ENCODE data around the gene THBS3. TPM values are rescaled to one million over a fixed set of nuclear protein-coding genes. Genes with fewer than 3 reads are reported as not detected.
A peak's percentile ranks its signal among the peaks of the same experiment; 100 is the strongest.

THBS3 gene
- total and polyA plus RNA-seq, 2 of the 13 experiments (the other 11 are each of a cell fraction or from before 2014, with no cell fraction given): 0.86 to 3.6 TPM

DNA sequence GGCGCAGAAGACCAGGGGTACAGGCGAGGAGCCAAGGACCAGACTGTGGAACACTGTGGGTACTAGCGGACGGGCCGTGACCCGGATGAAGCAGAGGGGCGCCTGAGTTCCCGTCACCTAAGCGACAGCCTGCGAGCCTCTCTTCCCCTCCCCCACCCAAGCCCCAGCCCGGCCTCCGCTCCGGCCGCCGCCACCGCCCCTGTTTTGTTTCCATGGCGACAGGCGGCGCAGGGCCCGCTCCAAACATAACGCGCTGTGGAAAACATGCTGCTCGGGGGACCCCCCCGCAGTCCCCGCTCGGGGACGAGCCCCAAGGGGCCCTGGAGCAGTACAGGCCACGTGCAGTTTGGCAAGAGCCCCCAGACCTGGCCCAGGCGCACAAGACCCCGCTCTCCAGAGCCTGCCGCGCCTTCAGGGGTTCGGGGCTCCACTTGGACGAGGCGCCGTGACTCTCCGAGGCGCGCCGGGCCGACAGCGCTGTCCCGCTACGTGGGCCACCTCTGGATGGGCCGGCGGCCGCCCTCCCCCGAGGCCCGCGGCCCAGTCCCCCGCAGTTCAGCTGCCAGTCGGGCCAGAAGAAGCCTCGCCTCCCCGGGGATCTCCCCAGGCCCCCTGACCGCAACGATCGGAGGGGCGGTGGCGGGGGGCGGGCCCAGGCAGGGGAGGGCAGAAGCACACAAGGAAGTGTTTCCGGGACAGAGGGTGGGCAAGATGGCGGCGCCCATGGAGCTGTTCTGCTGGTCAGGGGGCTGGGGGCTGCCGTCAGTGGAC, 1.0 kb upstream of the THBS3 start, which contains the start of gene MTX1 (continued):
- TF ChIP-seq, protein P1, sequence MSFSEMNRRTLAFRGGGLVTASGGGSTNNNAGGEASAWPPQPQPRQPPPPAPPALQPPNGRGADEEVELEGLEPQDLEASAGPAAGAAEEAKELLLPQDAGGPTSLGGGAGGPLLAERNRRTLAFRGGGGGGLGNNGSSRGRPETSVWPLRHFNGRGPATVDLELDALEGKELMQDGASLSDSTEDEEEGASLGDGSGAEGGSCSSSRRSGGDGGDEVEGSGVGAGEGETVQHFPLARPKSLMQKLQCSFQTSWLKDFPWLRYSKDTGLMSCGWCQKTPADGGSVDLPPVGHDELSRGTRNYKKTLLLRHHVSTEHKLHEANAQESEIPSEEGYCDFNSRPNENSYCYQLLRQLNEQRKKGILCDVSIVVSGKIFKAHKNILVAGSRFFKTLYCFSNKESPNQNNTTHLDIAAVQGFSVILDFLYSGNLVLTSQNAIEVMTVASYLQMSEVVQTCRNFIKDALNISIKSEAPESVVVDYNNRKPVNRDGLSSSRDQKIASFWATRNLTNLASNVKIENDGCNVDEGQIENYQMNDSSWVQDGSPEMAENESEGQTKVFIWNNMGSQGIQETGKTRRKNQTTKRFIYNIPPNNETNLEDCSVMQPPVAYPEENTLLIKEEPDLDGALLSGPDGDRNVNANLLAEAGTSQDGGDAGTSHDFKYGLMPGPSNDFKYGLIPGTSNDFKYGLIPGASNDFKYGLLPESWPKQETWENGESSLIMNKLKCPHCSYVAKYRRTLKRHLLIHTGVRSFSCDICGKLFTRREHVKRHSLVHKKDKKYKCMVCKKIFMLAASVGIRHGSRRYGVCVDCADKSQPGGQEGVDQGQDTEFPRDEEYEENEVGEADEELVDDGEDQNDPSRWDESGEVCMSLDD (CRISPR knock-in tag; IDR thresholded peaks at IDR 0.05; ENCODE audit: borderline replicate concordance): 0 out of 2 replicates have a peak, but pooled peaks have one; percentile 50
- TF ChIP-seq TGIF2 (CRISPR knock-in tag; IDR thresholded peaks at IDR 0.05): peak; percentile 64; the same call in 1 of the 2 replicates
- TF ChIP-seq BRCA1 (CRISPR knock-in tag; IDR thresholded peaks at IDR 0.05): no peak
- TF ChIP-seq ZNF709 (CRISPR knock-in tag; IDR thresholded peaks at IDR 0.05): no peak
- TF ChIP-seq HCFC1 (IDR thresholded peaks at IDR 0.05; ENCODE audit: low read depth, low read length): peak; percentile 47
- TF ChIP-seq, protein P2, sequence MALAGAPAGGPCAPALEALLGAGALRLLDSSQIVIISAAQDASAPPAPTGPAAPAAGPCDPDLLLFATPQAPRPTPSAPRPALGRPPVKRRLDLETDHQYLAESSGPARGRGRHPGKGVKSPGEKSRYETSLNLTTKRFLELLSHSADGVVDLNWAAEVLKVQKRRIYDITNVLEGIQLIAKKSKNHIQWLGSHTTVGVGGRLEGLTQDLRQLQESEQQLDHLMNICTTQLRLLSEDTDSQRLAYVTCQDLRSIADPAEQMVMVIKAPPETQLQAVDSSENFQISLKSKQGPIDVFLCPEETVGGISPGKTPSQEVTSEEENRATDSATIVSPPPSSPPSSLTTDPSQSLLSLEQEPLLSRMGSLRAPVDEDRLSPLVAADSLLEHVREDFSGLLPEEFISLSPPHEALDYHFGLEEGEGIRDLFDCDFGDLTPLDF (CRISPR knock-in tag; IDR thresholded peaks at IDR 0.05): no peak
- no peak for TF ChIP-seq ZEB1 (IDR thresholded peaks at IDR 0.05; ENCODE audit: insufficient replicate concordance, low read depth)
- TF ChIP-seq, protein P3, sequence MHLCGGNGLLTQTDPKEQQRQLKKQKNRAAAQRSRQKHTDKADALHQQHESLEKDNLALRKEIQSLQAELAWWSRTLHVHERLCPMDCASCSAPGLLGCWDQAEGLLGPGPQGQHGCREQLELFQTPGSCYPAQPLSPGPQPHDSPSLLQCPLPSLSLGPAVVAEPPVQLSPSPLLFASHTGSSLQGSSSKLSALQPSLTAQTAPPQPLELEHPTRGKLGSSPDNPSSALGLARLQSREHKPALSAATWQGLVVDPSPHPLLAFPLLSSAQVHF (CRISPR knock-in tag; IDR thresholded peaks at IDR 0.05): no peak
- no peak for TF ChIP-seq CCAR2 (optimal IDR thresholded peaks at IDR 0.05; ENCODE audit: low read depth, low read length)
- TF ChIP-seq RBFOX2 (IDR thresholded peaks at IDR 0.05; ENCODE audit: low read depth, low read length): peak; percentile 78
- peak; percentile 15 to 47; a peak in 1 of 4 replicates for TF ChIP-seq KLF16 (CRISPR knock-in tag; IDR thresholded peaks at IDR 0.05)
- TF ChIP-seq DNMT1 (CRISPR knock-in tag; IDR thresholded peaks at IDR 0.05): 0 out of 2 replicates have a peak, but pooled peaks have one; percentile 42
- TF ChIP-seq, protein P4, sequence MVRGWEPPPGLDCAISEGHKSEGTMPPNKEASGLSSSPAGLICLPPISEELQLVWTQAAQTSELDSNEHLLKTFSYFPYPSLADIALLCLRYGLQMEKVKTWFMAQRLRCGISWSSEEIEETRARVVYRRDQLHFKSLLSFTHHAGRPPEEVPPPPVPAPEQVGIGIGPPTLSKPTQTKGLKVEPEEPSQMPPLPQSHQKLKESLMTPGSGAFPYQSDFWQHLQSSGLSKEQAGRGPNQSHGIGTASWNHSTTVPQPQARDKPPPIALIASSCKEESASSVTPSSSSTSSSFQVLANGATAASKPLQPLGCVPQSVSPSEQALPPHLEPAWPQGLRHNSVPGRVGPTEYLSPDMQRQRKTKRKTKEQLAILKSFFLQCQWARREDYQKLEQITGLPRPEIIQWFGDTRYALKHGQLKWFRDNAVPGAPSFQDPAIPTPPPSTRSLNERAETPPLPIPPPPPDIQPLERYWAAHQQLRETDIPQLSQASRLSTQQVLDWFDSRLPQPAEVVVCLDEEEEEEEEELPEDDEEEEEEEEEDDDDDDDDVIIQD (CRISPR knock-in tag; IDR thresholded peaks at IDR 0.05; ENCODE audit: low read depth): no peak
- TF ChIP-seq NAIF1 (CRISPR knock-in tag; IDR thresholded peaks at IDR 0.05; ENCODE audit: borderline replicate concordance): no peak
- TF ChIP-seq TCF7L2 (IDR thresholded peaks at IDR 0.05; ENCODE audit: low read depth, low read length): no peak
- no peak for TF ChIP-seq ZNF296 (CRISPR knock-in tag; conservative IDR thresholded peaks at IDR 0.05)
- TF ChIP-seq NFE2L2 (IDR thresholded peaks at IDR 0.05; ENCODE audit: low read length): no peak
- TF ChIP-seq TAF15 (IDR thresholded peaks at IDR 0.05; ENCODE audit: low read depth, low read length, poor library complexity, severe bottlenecking): no peak
- TF ChIP-seq ZNF224 (CRISPR knock-in tag; IDR thresholded peaks at IDR 0.05): no peak
- TF ChIP-seq, protein P5, sequence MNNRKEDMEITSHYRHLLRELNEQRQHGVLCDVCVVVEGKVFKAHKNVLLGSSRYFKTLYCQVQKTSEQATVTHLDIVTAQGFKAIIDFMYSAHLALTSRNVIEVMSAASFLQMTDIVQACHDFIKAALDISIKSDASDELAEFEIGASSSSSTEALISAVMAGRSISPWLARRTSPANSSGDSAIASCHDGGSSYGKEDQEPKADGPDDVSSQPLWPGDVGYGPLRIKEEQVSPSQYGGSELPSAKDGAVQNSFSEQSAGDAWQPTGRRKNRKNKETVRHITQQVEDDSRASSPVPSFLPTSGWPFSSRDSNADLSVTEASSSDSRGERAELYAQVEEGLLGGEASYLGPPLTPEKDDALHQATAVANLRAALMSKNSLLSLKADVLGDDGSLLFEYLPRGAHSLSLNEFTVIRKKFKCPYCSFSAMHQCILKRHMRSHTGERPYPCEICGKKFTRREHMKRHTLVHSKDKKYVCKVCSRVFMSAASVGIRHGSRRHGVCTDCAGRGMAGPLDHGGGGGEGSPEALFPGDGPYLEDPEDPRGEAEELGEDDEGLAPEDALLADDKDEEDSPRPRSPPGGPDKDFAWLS (CRISPR knock-in tag; IDR thresholded peaks at IDR 0.05; ENCODE audit: borderline replicate concordance): no peak
- no peak for TF ChIP-seq ZNF205 (CRISPR knock-in tag; IDR thresholded peaks at IDR 0.05)
